Measurements from ENCODE around the gene ARMH3. TPM values are rescaled to one million over a fixed set of nuclear protein-coding genes. Genes with fewer than 3 reads are reported as not detected.
A peak's percentile ranks its signal among the peaks of the same experiment; 100 is the strongest.

Gene ARMH3
- total RNA-seq, 1 experiment from 2014 or later: 12.8 TPM

DNA sequence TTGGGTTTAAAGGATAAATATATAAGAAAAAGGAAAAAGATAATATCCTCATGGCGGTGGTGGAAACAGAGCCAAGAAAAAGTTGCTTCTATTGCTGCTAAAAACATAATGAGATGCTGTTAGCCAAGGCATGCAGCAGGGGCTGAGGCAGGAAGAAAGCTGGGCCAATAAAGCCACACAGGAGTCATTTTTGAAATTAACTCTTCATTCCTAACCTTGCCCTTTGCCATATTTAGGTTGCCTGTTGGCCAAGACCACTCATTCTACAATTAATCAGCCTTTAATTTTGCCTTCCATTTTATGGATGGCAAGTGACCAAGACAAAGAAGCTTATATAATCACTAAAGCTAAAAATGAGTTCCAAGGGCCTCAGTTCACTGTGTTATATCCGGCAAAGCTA, 58.2 kb downstream of the ARMH3 start:
- TF ChIP-seq, protein P1, sequence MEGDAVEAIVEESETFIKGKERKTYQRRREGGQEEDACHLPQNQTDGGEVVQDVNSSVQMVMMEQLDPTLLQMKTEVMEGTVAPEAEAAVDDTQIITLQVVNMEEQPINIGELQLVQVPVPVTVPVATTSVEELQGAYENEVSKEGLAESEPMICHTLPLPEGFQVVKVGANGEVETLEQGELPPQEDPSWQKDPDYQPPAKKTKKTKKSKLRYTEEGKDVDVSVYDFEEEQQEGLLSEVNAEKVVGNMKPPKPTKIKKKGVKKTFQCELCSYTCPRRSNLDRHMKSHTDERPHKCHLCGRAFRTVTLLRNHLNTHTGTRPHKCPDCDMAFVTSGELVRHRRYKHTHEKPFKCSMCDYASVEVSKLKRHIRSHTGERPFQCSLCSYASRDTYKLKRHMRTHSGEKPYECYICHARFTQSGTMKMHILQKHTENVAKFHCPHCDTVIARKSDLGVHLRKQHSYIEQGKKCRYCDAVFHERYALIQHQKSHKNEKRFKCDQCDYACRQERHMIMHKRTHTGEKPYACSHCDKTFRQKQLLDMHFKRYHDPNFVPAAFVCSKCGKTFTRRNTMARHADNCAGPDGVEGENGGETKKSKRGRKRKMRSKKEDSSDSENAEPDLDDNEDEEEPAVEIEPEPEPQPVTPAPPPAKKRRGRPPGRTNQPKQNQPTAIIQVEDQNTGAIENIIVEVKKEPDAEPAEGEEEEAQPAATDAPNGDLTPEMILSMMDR (conservative IDR thresholded peaks at IDR 0.05): no peak
- no peak for TF ChIP-seq EZH2 (IDR thresholded peaks at IDR 0.05; ENCODE audit: low read depth)
- Histone ChIP-seq H3K36me3 (ENCODE audit: low read depth) (no peaks in the 10 kb centered on the region), H2AFZ (no peak overlapping the region), H3K9me3 (ENCODE audit: insufficient read depth, low read depth) (no peaks in the 10 kb centered on the region), H4K20me1 (ENCODE audit: insufficient read depth) (no peaks in the 10 kb centered on the region), H3K27ac (no peak overlapping the region), H3K4me1 (replicated peaks; ENCODE audit: insufficient read depth) (peaks cover 20% of the 10 kb centered on the region), H3K4me3 (no peak overlapping the region), H3K27me3 (ENCODE audit: insufficient read depth, low read depth) (no peaks in the 10 kb centered on the region), H3F3A (ENCODE audit: insufficient read depth, low read depth) (peaks cover 13% of the 10 kb centered on the region), H3K4me2 (no peak overlapping the region), H3K9me2 (ENCODE audit: insufficient read depth) (no peaks in the 10 kb centered on the region), H3K79me2 (ENCODE audit: low read depth) (no peaks in the 10 kb centered on the region)
- CTCF ChIA-PET: no interaction called here
- POLR2A ChIA-PET (ENCODE audit: unreplicated experiment): no interaction called here
- BruUV-seq (replicated peaks): no TSS peak
- intact Hi-C loops (cut with micrococcal nuclease; ENCODE audit: unreplicated experiment): no loop called here
- no peak for DNase-seq

DNA sequence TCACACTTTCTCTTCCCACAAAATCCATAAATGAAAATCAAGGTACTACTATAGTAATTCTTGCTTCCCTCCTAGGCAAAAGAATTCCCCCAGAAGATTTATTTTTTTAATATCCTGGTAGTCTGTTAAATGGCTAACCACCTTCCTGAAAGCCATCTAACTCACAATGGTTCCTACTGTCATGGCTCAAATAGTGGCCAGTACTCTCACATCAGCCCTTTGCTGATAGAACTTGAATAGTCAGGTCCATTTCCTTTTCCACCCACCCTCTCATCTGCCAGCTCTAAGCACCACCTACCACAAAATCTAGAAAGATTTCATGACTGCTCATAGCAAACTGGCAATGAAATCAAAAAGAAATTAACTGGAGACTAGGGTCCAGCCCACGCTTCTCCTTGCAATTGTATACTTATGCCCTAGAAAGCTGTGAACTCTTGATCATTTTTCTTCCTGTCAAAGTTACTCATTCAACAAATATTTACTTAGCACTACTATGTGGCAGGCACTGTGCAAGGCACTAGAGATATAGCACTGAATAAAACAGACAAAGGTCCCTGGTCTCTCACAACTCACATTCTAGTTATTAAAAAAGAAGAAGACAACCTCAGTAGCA, 60.4 kb downstream of the ARMH3 start:
- H3K27me3 ChIP-seq (ENCODE audit: insufficient read depth, low read depth): no peaks in the 10 kb centered on the region
- H4K20me1 ChIP-seq (ENCODE audit: insufficient read depth): no peaks in the 10 kb centered on the region
- H3K27ac ChIP-seq: peak overlapping the region; percentile 50
- no peak for TF ChIP-seq EZH2 (IDR thresholded peaks at IDR 0.05; ENCODE audit: low read depth)
- TF ChIP-seq, protein P1 (conservative IDR thresholded peaks at IDR 0.05): no peak
- H3K9me2 ChIP-seq (ENCODE audit: insufficient read depth): no peaks in the 10 kb centered on the region
- H3F3A ChIP-seq (ENCODE audit: insufficient read depth, low read depth): peaks cover 13% of the 10 kb centered on the region
- peaks cover 4% of the 10 kb centered on the region; the same call in 1 of the 2 replicates for H3K36me3 ChIP-seq (ENCODE audit: low read depth)
- H3K4me3 ChIP-seq: no peak overlapping the region
- DNase-seq: peak; percentile 3 to 65
- intact Hi-C loops (cut with micrococcal nuclease; ENCODE audit: unreplicated experiment): no loop called here
- CTCF ChIA-PET: interaction anchor here (0.6 kb wide), 1 partner anchor 155 kb away, joined by 3 read pairs; no protein-coding TSS in a partner anchor
- H3K79me2 ChIP-seq (ENCODE audit: low read depth): no peaks in the 10 kb centered on the region
- peaks cover 20% of the 10 kb centered on the region for H3K4me1 ChIP-seq (replicated peaks; ENCODE audit: insufficient read depth)
- peak overlapping the region; percentile 42 for H3K4me2 ChIP-seq
- H3K9me3 ChIP-seq (ENCODE audit: insufficient read depth, low read depth): no peaks in the 10 kb centered on the region
- POLR2A ChIA-PET (ENCODE audit: unreplicated experiment): interaction anchor here (0.6 kb wide), 1 partner anchor 33 kb away, joined by 3 read pairs; no protein-coding TSS in a partner anchor
- no TSS peak for BruUV-seq (replicated peaks)
- no peak overlapping the region for H2AFZ ChIP-seq

DNA sequence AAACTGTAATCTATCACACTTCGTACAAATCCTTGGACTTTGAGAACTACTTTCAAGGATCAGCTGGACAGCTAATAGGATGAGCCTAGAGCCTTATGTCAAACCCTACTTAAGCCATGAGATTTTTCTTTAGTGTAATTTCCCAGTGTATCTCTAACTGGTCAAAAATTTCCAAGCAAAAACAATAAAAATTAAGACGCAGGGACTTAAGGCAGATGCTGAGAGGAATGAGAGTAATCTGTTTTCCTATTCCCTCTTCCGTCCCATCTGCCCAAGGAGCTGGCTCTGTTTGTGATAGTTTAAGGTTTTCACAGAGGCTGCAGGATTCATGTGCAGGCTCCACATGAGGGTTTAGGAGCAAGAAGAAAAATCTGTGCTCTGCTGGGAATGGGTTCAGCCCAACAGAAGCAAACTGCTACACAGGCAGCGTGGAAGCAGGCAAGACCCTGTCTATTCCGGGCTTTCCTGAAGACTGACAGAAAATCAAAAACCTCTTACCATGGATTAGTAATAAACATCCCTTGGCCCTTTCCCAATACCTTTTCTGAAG, 62.2 kb downstream of the ARMH3 start:
- H3K27me3 ChIP-seq (ENCODE audit: insufficient read depth, low read depth): no peaks in the 10 kb centered on the region
- intact Hi-C loops (cut with micrococcal nuclease; ENCODE audit: unreplicated experiment): no loop called here
- BruUV-seq (replicated peaks): no TSS peak
- DNase-seq: no peak
- no peak for TF ChIP-seq EZH2 (IDR thresholded peaks at IDR 0.05; ENCODE audit: low read depth)
- TF ChIP-seq, protein P1 (conservative IDR thresholded peaks at IDR 0.05): no peak
- H3F3A ChIP-seq (ENCODE audit: insufficient read depth, low read depth): peaks cover 13% of the 10 kb centered on the region
- CTCF ChIA-PET: no interaction called here
- no peaks in the 10 kb centered on the region for H3K9me2 ChIP-seq (ENCODE audit: insufficient read depth)
- no peaks in the 10 kb centered on the region for H3K9me3 ChIP-seq (ENCODE audit: insufficient read depth, low read depth)
- H3K36me3 ChIP-seq (ENCODE audit: low read depth): peaks cover 4% of the 10 kb centered on the region; the same call in 1 of the 2 replicates
- no peak overlapping the region for H3K4me2 ChIP-seq
- H3K79me2 ChIP-seq (ENCODE audit: low read depth): no peaks in the 10 kb centered on the region
- H4K20me1 ChIP-seq (ENCODE audit: insufficient read depth): no peaks in the 10 kb centered on the region
- H3K4me1 ChIP-seq (replicated peaks; ENCODE audit: insufficient read depth): peaks cover 20% of the 10 kb centered on the region
- POLR2A ChIA-PET (ENCODE audit: unreplicated experiment): no interaction called here
- H3K27ac ChIP-seq: no peak overlapping the region
- no peak overlapping the region for H3K4me3 ChIP-seq
- no peak overlapping the region for H2AFZ ChIP-seq

All from PC-9 (cell line).